Choroid plexus epithelial cell (primary cell): ENCODE data around the gene SIX3.

ENCODE experiments used
- DNase-seq: peaks from one replicate; pipeline ENCODE4 v3.0.0-alpha.2; 2010; ENCODE audit warnings: low read depth
- H3K4me3 ChIP-seq: 2 replicates; pipeline ENCODE4 v1.5.1; 2011; ENCODE audit warnings: low read depth, mild to moderate bottlenecking, control low read depth, low read length, moderate library complexity
- CTCF ChIP-seq: conservative IDR thresholded peaks from 2 replicates; pipeline ENCODE4 v1.5.1; 2011; ENCODE audit warnings: low read depth, mild to moderate bottlenecking, control low read depth, inconsistent platforms, low read length, moderate library complexity

Gene SIX3

GRCh38 chr2:44949329-44950151 lies 8.0 kb downstream of the SIX3 start:
- peak overlapping the region; percentile 39 for H3K4me3 ChIP-seq
- peak; percentile 75 for DNase-seq
- TF ChIP-seq CTCF: no peak

- TF ChIP-seq CTCF: no peak
- no peak for DNase-seq
Observed at GRCh38 chr2:44950646-44951045, 9.1 kb downstream of the SIX3 start.

GRCh38 chr2:44951124-44951523 lies 9.6 kb downstream of the SIX3 start:
- DNase-seq: no peak
- no peak overlapping the region for H3K4me3 ChIP-seq
- no peak for TF ChIP-seq CTCF

More at GRCh38 chr2:44950646-44951045, 9.1 kb downstream of the SIX3 start:
- no peak overlapping the region for H3K4me3 ChIP-seq

- no peak for DNase-seq
- TF ChIP-seq CTCF: no peak
- H3K4me3 ChIP-seq: peak overlapping the region; percentile 46
Observed at GRCh38 chr2:44951714-44952113, 10.2 kb downstream of the SIX3 start.

- DNase-seq: peak; percentile 69
- H3K4me3 ChIP-seq: peak overlapping the region; percentile 46
- peak; percentile 72 for TF ChIP-seq CTCF
Observed at GRCh38 chr2:44952143-44952805, 10.8 kb downstream of the SIX3 start.

GRCh38 chr2:44952806-44953498 lies 11.4 kb downstream of the SIX3 start:
- DNase-seq: no peak
- no peak for TF ChIP-seq CTCF
- peak overlapping the region; percentile 46 for H3K4me3 ChIP-seq
